Liver (tissue), 9 donors: Measurements from ENCODE around the gene FGF11. TPM values are rescaled to one million over a fixed set of nuclear protein-coding genes. Genes with fewer than 3 reads are reported as not detected.

Source experiments
- DNase-seq: peaks from one replicate; pipeline ENCODE4 v3.0.0-alpha.2; 2017; ENCODE audit warnings: low spot score
- H3K27ac ChIP-seq, 2 donors: one replicate each; pipeline ENCODE4 v1.7.0; 2013; ENCODE audit warnings: inconsistent platforms in 2 of 2, low read length in 2 of 2, control low read depth in 1 of 2, low read depth in 1 of 2, mild to moderate bottlenecking in 1 of 2
- H3K27me3 ChIP-seq, 4 donors: one replicate each; pipeline versions ENCODE4 v1.6.1 to v1.7.0; 2013; ENCODE audit warnings: low read length in 3 of 4, inconsistent platforms in 1 of 4, mild to moderate bottlenecking in 1 of 4, moderate library complexity in 1 of 4; ENCODE audit not compliant: control insufficient read depth in 4 of 4, insufficient read depth in 4 of 4
- H3K36me3 ChIP-seq, 4 donors: one replicate each; pipeline versions ENCODE4 v1.6.1 to v1.7.0; 2013; ENCODE audit warnings: low read length in 3 of 4, mild to moderate bottlenecking in 3 of 4, low read depth in 1 of 4, moderate library complexity in 1 of 4; ENCODE audit not compliant: control insufficient read depth in 4 of 4, insufficient read depth in 3 of 4
- H3K4me1 ChIP-seq, 4 donors: one replicate each; pipeline versions ENCODE4 v1.6.1 to v1.7.0; 2013; ENCODE audit warnings: low read length in 3 of 4, mild to moderate bottlenecking in 3 of 4, moderate library complexity in 1 of 4; ENCODE audit not compliant: control insufficient read depth in 4 of 4, insufficient read depth in 4 of 4
- H3K4me3 ChIP-seq, 3 donors: one replicate each; pipeline versions ENCODE4 v1.6.1 to v1.7.0; 2013; ENCODE audit warnings: low read length in 3 of 3, control low read depth in 1 of 3, low read depth in 1 of 3, mild to moderate bottlenecking in 1 of 3
- H3K9ac ChIP-seq, 2 donors: one replicate each; pipeline ENCODE4 v1.7.0; 2013; ENCODE audit warnings: low read length in 2 of 2, mild to moderate bottlenecking in 2 of 2, moderate library complexity in 2 of 2, control low read depth in 1 of 2, low read depth in 1 of 2
- H3K9me3 ChIP-seq, 4 donors: one replicate each; pipeline versions ENCODE4 v1.6.1 to v1.7.0; 2013; ENCODE audit warnings: low read length in 3 of 4; ENCODE audit not compliant: control insufficient read depth in 4 of 4
- EGR1 ChIP-seq, 2 donors: IDR thresholded peaks; 2 replicates each; pipeline ENCODE4 v1.6.1; 2016 to 2018; ENCODE audit warnings: antibody characterized with exemption in 2 of 2, low read depth in 2 of 2
- FOXA1 ChIP-seq: IDR thresholded peaks from 2 replicates; pipeline ENCODE4 v1.6.1; 2016; ENCODE audit warnings: antibody characterized with exemption
- FOXA2 ChIP-seq: IDR thresholded peaks from 2 replicates; pipeline ENCODE4 v1.6.1; 2016; ENCODE audit warnings: antibody characterized with exemption
- GABPA ChIP-seq, 2 donors: IDR thresholded peaks in 1 of 2; conservative IDR thresholded peaks in 1 of 2; 2 replicates each; pipeline ENCODE4 v1.6.1; 2016; ENCODE audit warnings: antibody characterized with exemption in 2 of 2, mild to moderate bottlenecking in 1 of 2, moderate library complexity in 1 of 2
- HNF4A ChIP-seq, 2 donors: conservative IDR thresholded peaks; 2 replicates each; pipeline ENCODE4 v1.6.1; 2016; ENCODE audit warnings: antibody characterized with exemption in 2 of 2, mild to moderate bottlenecking in 2 of 2
- HNF4G ChIP-seq: IDR thresholded peaks from 2 replicates; pipeline ENCODE4 v1.6.1; 2016; ENCODE audit warnings: antibody characterized with exemption
- JUND ChIP-seq, 2 donors: IDR thresholded peaks; 2 replicates each; pipeline ENCODE4 v1.6.1; 2016; ENCODE audit warnings: antibody characterized with exemption in 2 of 2
- RXRA ChIP-seq, 2 donors: IDR thresholded peaks; 2 replicates each; pipeline ENCODE4 v1.6.1; 2017 to 2018; ENCODE audit warnings: antibody characterized with exemption in 2 of 2, mild to moderate bottlenecking in 1 of 2
- SP1 ChIP-seq: IDR thresholded peaks from 2 replicates; pipeline ENCODE4 v1.6.1; 2018; ENCODE audit warnings: antibody characterized with exemption, mild to moderate bottlenecking
- TAF1 ChIP-seq: conservative IDR thresholded peaks from 2 replicates; pipeline ENCODE4 v1.6.1; 2016; ENCODE audit warnings: antibody characterized with exemption, mild to moderate bottlenecking
- YY1 ChIP-seq: IDR thresholded peaks from 2 replicates; pipeline ENCODE4 v1.6.1; 2016; ENCODE audit warnings: antibody characterized with exemption, mild to moderate bottlenecking
- ZBTB33 ChIP-seq: IDR thresholded peaks from 2 replicates; pipeline ENCODE4 v1.6.1; 2016; ENCODE audit warnings: antibody characterized with exemption
- WGBS: extraction: QIAGEN DNeasy Blood & Tissue Kit; methylation state at CpG from one replicate; pipeline ENCODE4 v1.1.7; 2013; 5-methylcytosine and 5-hydroxymethylcytosine counted together
- polyA plus RNA-seq, 2 donors: library from polyadenylated mRNA; stranded (reverse) in 1 of 2; unstranded in 1 of 2; fragments of 200-250 nt in 1 of 2; fragments of >200 nt in 1 of 2; fragmentation: Nextera tagmentation in 1 of 2; extraction: Ambion mirVana in 1 of 2; gene quantifications; one replicate each; pipeline versions ENCODE4 v1.2.1 to v1.2.3, GENCODE V29; 2013 to 2015
- total RNA-seq, 2 donors: library from RNA; depleted of rRNA; stranded (reverse); fragments of >200 nt; gene quantifications; one replicate each; pipeline ENCODE4 v1.2.3, GENCODE V29; 2014
- TF ChIP-seq, protein P1 (sequence below): fragments of 150-350 bp; IDR thresholded peaks from 2 replicates; pipeline ENCODE4 v1.5.1; 2017; ENCODE audit warnings: improper control_type of control experiment, low read depth, low read length; ENCODE audit not compliant: missing input control
- TF ChIP-seq, protein P2 (sequence below): IDR thresholded peaks from 2 replicates; pipeline ENCODE4 v1.6.1; 2016; ENCODE audit warnings: antibody characterized with exemption
- TF ChIP-seq, protein P3 (sequence below): IDR thresholded peaks from 2 replicates; pipeline ENCODE4 v1.6.1; 2016; ENCODE audit warnings: antibody characterized with exemption, mild to moderate bottlenecking
- donor health status: healthy.
- donor health status: healthy.
- donor health status: healthy.
- donor health status: healthy.
- donor health status: healthy.

The FGF11 gene
- total and polyA plus RNA-seq, 4 donors = 0.17 to 0.25 (median 0.20) TPM

- Histone ChIP-seq H3K9ac (no peak overlapping the region), H3K4me3 (no peak overlapping the region), H3K9me3 (no peaks in the 10 kb centered on the region), H3K27ac (no peak overlapping the region), H3K27me3 (no peaks in the 10 kb centered on the region), H3K36me3 (peaks cover 0 to 8% (median 6%) of the 10 kb centered on the region in 4 donors), H3K4me1 (peaks cover 0 to 15% (median 8%) of the 10 kb centered on the region in 4 donors)
- WGBS = 65% methylated on average over 2 of the region's 2 CpGs
- TF ChIP-seq YY1 = no peak
- TF ChIP-seq RXRA (IDR thresholded peaks at IDR 0.05) = no peak
- TF ChIP-seq ZBTB33 = no peak
- TF ChIP-seq HNF4A (conservative IDR thresholded peaks at IDR 0.05) = no peak
- no peak for TF ChIP-seq SP1
- TF ChIP-seq HNF4G = no peak
- no peak for TF ChIP-seq GABPA (IDR thresholded peaks at IDR 0.05 in 1 of 2, conservative IDR thresholded peaks at IDR 0.05 in 1 of 2)
- no peak for TF ChIP-seq TAF1
- TF ChIP-seq, protein P1, sequence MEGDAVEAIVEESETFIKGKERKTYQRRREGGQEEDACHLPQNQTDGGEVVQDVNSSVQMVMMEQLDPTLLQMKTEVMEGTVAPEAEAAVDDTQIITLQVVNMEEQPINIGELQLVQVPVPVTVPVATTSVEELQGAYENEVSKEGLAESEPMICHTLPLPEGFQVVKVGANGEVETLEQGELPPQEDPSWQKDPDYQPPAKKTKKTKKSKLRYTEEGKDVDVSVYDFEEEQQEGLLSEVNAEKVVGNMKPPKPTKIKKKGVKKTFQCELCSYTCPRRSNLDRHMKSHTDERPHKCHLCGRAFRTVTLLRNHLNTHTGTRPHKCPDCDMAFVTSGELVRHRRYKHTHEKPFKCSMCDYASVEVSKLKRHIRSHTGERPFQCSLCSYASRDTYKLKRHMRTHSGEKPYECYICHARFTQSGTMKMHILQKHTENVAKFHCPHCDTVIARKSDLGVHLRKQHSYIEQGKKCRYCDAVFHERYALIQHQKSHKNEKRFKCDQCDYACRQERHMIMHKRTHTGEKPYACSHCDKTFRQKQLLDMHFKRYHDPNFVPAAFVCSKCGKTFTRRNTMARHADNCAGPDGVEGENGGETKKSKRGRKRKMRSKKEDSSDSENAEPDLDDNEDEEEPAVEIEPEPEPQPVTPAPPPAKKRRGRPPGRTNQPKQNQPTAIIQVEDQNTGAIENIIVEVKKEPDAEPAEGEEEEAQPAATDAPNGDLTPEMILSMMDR = no peak
- TF ChIP-seq, protein P2, sequence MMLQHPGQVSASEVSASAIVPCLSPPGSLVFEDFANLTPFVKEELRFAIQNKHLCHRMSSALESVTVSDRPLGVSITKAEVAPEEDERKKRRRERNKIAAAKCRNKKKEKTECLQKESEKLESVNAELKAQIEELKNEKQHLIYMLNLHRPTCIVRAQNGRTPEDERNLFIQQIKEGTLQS = no peak
- TF ChIP-seq FOXA2 = no peak
- no peak for TF ChIP-seq FOXA1
- no peak for DNase-seq
Observed at GRCh38 chr17:7391307-7391706, 48.0 kb upstream of the FGF11 start.

DNA sequence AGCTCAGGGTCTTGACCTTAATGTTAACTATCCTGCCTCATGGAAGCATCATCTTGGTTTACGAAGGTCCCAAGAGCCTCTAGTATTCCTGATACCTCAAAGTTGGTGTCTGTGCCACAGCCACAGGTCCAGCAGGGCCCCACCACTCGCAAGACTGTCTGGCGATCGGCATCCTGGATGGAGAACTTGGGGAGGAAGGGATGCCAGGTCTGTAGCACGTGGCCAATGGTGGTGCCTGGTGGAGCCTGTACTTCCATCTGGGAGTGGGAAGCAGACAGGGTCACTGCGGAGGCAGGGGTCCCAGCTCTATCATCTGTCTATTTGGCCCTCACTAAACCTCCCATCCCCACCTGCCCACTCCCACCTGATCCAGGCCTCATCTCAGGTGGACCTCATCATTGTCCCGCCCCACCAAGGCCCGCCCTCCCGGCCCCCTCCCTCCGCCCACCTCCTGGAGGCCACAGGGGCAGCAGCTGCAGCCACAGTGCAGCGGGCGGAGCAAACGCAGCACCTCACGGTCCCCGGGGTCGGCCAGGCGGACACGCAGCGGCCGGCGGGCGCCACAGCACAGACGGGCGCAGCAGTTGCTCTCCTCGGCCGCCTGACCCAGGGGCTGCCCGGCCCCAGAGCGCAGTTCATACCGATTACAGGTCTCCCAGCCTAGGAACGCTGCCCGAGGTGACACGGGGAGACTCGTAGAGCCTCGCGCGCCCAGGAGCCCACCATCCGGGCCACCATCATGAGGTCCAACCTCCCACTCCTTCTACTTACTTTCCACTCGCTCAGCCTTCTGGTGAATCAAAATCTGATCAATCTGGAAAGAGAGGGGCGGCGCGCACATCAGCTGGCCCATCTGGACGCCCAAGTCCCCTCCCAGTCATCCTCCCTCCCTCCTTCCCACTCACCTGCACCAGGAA lies 46.4 kb upstream of the FGF11 start:
- H3K9ac ChIP-seq = no peak overlapping the region
- H3K4me1 ChIP-seq = peaks cover 0 to 15% (median 8%) of the 10 kb centered on the region in 4 donors
- no peak for DNase-seq
- H3K27ac ChIP-seq = no peak overlapping the region
- WGBS = 87% methylated on average over 42 of the region's 42 CpGs
- no peaks in the 10 kb centered on the region for H3K9me3 ChIP-seq
- H3K27me3 ChIP-seq = no peaks in the 10 kb centered on the region
- TF ChIP-seq, protein P3, sequence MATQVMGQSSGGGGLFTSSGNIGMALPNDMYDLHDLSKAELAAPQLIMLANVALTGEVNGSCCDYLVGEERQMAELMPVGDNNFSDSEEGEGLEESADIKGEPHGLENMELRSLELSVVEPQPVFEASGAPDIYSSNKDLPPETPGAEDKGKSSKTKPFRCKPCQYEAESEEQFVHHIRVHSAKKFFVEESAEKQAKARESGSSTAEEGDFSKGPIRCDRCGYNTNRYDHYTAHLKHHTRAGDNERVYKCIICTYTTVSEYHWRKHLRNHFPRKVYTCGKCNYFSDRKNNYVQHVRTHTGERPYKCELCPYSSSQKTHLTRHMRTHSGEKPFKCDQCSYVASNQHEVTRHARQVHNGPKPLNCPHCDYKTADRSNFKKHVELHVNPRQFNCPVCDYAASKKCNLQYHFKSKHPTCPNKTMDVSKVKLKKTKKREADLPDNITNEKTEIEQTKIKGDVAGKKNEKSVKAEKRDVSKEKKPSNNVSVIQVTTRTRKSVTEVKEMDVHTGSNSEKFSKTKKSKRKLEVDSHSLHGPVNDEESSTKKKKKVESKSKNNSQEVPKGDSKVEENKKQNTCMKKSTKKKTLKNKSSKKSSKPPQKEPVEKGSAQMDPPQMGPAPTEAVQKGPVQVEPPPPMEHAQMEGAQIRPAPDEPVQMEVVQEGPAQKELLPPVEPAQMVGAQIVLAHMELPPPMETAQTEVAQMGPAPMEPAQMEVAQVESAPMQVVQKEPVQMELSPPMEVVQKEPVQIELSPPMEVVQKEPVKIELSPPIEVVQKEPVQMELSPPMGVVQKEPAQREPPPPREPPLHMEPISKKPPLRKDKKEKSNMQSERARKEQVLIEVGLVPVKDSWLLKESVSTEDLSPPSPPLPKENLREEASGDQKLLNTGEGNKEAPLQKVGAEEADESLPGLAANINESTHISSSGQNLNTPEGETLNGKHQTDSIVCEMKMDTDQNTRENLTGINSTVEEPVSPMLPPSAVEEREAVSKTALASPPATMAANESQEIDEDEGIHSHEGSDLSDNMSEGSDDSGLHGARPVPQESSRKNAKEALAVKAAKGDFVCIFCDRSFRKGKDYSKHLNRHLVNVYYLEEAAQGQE = no peak
- TF ChIP-seq JUND (IDR thresholded peaks at IDR 0.05) (no peak), ZBTB33 (no peak), TAF1 (no peak), FOXA1 (no peak), HNF4G (no peak), EGR1 (IDR thresholded peaks at IDR 0.05; ENCODE audit: low read depth in 2 of 2) (no peak)
- TF ChIP-seq, protein P1 = no peak
- peaks cover 0 to 8% (median 4%) of the 10 kb centered on the region in 4 donors for H3K36me3 ChIP-seq
- H3K4me3 ChIP-seq = peak overlapping the region in 1 of 3 donors; percentile 69
